Measurements from ENCODE around the gene SPEG. TPM values are rescaled to one million over a fixed set of nuclear protein-coding genes. Genes with fewer than 3 reads are reported as not detected.

Gene SPEG
- polyA plus RNA-seq, 1 donor (not counting 4 experiments of a cell fraction or from before 2014, with no cell fraction given), result 18.8 TPM

DNA sequence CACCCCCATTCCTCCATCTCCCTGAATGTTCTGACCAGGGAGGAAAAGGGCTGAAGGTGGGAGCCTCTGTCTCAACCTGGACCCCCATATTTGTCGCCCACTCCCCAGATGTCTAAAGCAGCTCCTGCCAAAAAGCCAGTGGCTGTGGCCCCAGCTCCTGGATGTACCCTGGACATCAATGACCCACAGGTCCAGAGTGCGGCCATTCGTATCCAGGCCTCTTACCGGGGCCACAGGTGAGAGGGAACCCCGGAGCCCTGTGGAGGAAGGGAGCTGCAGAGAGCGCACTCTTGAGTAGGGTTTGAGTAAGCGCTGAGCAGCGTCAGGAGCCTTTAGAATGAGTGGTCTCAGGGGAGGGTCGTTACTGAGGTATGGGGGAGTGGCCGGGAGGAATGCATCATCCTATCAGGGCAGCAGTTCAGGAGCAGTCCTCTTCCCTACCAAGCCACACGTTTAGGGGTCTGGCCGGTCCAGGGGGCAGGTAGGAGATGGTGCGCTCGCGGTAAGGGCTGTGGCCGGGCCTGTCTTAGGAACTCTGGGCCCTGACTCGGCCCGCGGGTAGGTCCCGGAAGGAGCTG lies 61.7 kb downstream of the SPEG start:
- no peak overlapping the region for H3K4me2 ChIP-seq (ENCODE audit: control insufficient read depth, extremely low read depth, insufficient read depth, low read depth, low read length)
- no peak for TF ChIP-seq EZH2 (IDR thresholded peaks at IDR 0.05; ENCODE audit: low read length)
- no peak overlapping the region for H3K9ac ChIP-seq (ENCODE audit: control insufficient read depth, extremely low read depth, insufficient read depth, low read length)
- no peak overlapping the region for H2AFZ ChIP-seq (ENCODE audit: control insufficient read depth, low read length)
- H3K9me3 ChIP-seq (ENCODE audit: control insufficient read depth, low read depth, low read length), result no peaks in the 10 kb centered on the region
- H3K36me3 ChIP-seq (ENCODE audit: control insufficient read depth in 2 of 2, extremely low read depth in 1 of 2, insufficient read depth in 2 of 2, low read length in 2 of 2), result peaks cover 0 to 1% of the 10 kb centered on the region in 2 experiments
- DNase-seq (ENCODE audit: low read depth, low spot score), result no peak
- H3K79me2 ChIP-seq (ENCODE audit: control insufficient read depth, insufficient read depth, low read length), result peaks cover 7% of the 10 kb centered on the region
- FAIRE-seq, result no peak
- peaks cover 3% of the 10 kb centered on the region for H4K20me1 ChIP-seq (ENCODE audit: control insufficient read depth, extremely low read depth, insufficient read depth, low read length)
- H3K27ac ChIP-seq (ENCODE audit: control insufficient read depth, insufficient read depth, low read length), result no peak overlapping the region
- peaks cover 50% of the 10 kb centered on the region for H3K27me3 ChIP-seq (ENCODE audit: control insufficient read depth, extremely low read depth, insufficient read depth, low read length)
- dilution Hi-C loops (cut with MboI; ENCODE audit: extremely low pct_ligation_motif_present, low sequenced_read_pairs), result no loop called here
- H3K4me1 ChIP-seq (ENCODE audit: control insufficient read depth, extremely low read depth, insufficient read depth, low read length), result peaks cover 15% of the 10 kb centered on the region
- H3K9me1 ChIP-seq (ENCODE audit: control insufficient read depth, extremely low read depth, insufficient read depth, low read length), result no peaks in the 10 kb centered on the region
- no peak overlapping the region for H3K4me3 ChIP-seq (ENCODE audit: control insufficient read depth in 2 of 3, extremely low read depth in 1 of 3, insufficient read depth in 2 of 3, low read depth in 1 of 3, low read length in 3 of 3)

DNA sequence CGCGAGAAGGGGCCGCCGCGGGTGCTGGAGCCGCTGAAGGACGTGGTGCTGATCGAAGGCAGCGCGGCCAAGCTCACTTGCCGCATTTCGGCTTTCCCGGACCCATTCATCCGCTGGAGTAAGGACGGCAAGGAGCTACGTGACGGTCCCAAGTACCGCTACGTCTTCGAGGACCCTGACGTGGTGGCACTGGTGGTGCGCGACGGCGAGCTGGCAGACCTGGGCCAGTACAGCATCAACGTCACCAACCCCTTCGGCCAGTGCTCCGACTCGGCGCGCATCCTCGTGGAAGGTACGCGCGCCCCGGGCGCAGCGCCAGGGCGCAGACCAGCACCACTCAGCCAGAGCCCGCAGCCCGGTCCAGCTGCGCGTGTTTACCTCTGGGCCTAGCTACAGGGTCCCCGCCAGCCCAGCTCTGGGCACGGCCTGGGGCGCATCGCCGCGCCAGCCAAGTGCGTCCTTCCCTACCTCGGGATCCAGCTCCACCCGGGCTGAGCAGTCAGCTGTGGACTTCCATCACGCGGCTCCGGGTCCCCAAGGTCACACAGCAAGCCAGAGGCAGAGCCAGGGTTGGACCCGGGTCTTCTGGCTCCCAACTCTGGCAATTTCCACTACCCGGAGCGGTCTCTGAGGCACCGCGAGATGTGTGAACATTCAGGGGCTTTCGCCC lies 62.3 kb downstream of the SPEG start:
- Histone ChIP-seq H3K27ac (ENCODE audit: control insufficient read depth, insufficient read depth, low read length) (no peak overlapping the region), H3K79me2 (ENCODE audit: control insufficient read depth, insufficient read depth, low read length) (peaks cover 7% of the 10 kb centered on the region), H3K9me1 (ENCODE audit: control insufficient read depth, extremely low read depth, insufficient read depth, low read length) (no peaks in the 10 kb centered on the region), H3K27me3 (ENCODE audit: control insufficient read depth, extremely low read depth, insufficient read depth, low read length) (peaks cover 50% of the 10 kb centered on the region), H3K4me3 (ENCODE audit: control insufficient read depth in 2 of 3, extremely low read depth in 1 of 3, insufficient read depth in 2 of 3, low read depth in 1 of 3, low read length in 3 of 3) (peak overlapping the region in 1 of 3 experiments; percentile 83), H4K20me1 (ENCODE audit: control insufficient read depth, extremely low read depth, insufficient read depth, low read length) (peaks cover 3% of the 10 kb centered on the region), H3K4me1 (ENCODE audit: control insufficient read depth, extremely low read depth, insufficient read depth, low read length) (peaks cover 15% of the 10 kb centered on the region), H3K4me2 (ENCODE audit: control insufficient read depth, extremely low read depth, insufficient read depth, low read depth, low read length) (peak overlapping the region; percentile 98), H3K9ac (ENCODE audit: control insufficient read depth, extremely low read depth, insufficient read depth, low read length) (no peak overlapping the region), H3K36me3 (ENCODE audit: control insufficient read depth in 2 of 2, extremely low read depth in 1 of 2, insufficient read depth in 2 of 2, low read length in 2 of 2) (peaks cover 0 to 1% of the 10 kb centered on the region in 2 experiments), H2AFZ (ENCODE audit: control insufficient read depth, low read length) (no peak overlapping the region), H3K9me3 (ENCODE audit: control insufficient read depth, low read depth, low read length) (no peaks in the 10 kb centered on the region)
- dilution Hi-C loops (cut with MboI; ENCODE audit: extremely low pct_ligation_motif_present, low sequenced_read_pairs), result no loop called here
- FAIRE-seq (no peak), DNase-seq (ENCODE audit: low read depth, low spot score) (no peak)
- peak; percentile 92 for TF ChIP-seq EZH2 (IDR thresholded peaks at IDR 0.05; ENCODE audit: low read length)
- TF ChIP-seq, protein P1, sequence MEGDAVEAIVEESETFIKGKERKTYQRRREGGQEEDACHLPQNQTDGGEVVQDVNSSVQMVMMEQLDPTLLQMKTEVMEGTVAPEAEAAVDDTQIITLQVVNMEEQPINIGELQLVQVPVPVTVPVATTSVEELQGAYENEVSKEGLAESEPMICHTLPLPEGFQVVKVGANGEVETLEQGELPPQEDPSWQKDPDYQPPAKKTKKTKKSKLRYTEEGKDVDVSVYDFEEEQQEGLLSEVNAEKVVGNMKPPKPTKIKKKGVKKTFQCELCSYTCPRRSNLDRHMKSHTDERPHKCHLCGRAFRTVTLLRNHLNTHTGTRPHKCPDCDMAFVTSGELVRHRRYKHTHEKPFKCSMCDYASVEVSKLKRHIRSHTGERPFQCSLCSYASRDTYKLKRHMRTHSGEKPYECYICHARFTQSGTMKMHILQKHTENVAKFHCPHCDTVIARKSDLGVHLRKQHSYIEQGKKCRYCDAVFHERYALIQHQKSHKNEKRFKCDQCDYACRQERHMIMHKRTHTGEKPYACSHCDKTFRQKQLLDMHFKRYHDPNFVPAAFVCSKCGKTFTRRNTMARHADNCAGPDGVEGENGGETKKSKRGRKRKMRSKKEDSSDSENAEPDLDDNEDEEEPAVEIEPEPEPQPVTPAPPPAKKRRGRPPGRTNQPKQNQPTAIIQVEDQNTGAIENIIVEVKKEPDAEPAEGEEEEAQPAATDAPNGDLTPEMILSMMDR (optimal IDR thresholded peaks at IDR 0.05 in 1 of 3, IDR thresholded peaks at IDR 0.05 in 1 of 3, conservative IDR thresholded peaks at IDR 0.05 in 1 of 3; ENCODE audit: extremely low read depth in 1 of 3, insufficient read depth in 2 of 3, low read length in 3 of 3), result no peak
